HG02588 (cell line): ENCODE data around the gene PTPN9.
"Not testable (repeated sequence)": the region's sequence is repeated elsewhere in the genome, so short reads cannot be mapped to it uniquely, and the experiment has no call there.

Source experiments
- ATAC-seq: cut with Tn5 transposase; IDR thresholded peaks from one replicate; pipeline ENCODE4 v1.9.1; 2021; ENCODE audit warnings: mild to moderate bottlenecking, moderate library complexity; ENCODE audit not compliant: unreplicated experiment

PTPN9 gene

DNA sequence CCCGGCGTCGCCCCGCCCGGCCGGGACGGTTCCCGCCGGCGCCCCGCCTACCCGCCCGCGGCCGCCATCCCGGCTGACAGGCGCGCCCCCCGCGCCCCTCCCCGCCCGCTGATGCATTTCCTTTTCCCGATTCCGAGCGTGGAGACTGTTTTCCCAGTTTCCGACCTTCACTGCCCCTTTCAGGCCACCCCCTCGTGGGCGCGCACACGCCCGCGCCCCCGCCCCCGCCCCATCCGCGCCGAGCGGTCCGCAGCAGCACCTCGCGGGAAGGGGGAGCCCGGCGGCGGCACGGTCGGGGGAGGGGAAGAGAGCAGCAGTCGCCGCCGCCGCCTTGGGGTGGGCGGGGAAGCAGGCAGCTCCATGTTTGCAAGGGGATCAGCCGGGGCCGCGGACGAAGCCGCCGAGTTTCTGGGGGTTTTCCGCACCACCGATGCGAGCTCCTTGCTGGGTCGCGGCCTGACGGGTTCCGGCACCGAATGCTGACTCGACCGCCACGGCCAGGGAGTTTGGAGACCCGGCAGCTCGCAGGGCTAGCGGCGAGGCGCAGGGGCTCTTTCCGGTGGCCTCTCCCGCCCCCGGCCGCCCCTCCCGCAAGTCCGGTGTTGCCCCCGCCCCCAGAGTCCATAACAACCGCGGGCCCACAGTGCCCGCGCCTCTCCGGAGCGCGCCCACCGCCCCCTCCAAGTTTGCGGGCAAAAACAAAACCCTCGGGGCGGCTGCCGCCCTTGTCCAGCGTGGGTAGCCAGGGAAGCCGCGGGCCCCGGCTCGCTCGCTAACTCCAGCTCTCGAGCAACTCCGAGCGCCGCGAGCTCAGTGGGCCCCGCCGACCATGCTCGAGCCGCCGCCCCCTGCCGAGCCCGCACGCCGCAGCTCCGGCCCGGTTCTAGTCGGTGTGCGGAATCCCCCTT lies 124.4 kb downstream of the PTPN9 start:
- no peak for ATAC-seq

- ATAC-seq: peak; percentile 29
Observed at GRCh38 chr15:75453703-75454470, 125.2 kb downstream of the PTPN9 start.

DNA sequence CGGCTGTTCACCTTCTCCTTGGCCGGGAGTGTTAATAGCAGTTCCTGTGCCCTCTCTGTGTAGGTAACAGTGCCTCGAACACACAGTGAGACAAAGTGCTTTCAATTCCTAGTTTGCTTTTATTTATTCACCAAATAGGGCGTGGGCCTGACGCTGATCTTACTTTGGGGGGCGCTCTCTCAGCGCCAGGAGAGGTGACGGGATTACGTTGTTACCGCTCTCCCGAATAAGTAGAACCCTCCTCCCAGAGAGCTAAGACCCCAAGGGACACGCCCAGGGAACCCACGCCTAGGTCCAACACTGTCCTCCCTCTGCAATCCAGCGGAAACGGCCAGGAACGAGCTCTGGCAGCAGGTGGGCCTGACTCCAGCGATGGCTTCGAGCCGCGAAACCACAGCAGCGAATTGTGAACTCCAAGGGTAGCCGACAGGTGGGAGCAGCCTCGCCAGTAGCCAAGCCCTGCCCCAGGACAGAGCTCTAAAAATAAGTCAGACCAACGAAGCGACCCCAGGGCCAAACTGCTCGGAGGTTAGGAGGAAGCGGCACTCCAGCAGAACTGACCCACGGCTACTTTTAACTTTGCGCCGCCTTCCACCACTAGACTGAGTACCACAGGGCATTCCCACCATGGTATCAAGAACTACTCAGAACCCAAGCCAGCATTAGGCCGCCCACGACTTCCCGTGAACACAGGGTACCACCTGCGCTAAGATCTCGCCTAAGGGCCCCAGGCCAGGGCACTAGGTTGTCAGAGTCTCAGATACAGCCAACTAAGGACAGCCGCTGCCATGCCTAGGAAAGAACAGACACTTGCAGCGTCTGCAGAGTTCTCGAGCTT lies 126.0 kb downstream of the PTPN9 start:
- ATAC-seq: no peak

GRCh38 chr15:75452364-75452864 lies 126.7 kb downstream of the PTPN9 start:
- no peak for ATAC-seq

DNA sequence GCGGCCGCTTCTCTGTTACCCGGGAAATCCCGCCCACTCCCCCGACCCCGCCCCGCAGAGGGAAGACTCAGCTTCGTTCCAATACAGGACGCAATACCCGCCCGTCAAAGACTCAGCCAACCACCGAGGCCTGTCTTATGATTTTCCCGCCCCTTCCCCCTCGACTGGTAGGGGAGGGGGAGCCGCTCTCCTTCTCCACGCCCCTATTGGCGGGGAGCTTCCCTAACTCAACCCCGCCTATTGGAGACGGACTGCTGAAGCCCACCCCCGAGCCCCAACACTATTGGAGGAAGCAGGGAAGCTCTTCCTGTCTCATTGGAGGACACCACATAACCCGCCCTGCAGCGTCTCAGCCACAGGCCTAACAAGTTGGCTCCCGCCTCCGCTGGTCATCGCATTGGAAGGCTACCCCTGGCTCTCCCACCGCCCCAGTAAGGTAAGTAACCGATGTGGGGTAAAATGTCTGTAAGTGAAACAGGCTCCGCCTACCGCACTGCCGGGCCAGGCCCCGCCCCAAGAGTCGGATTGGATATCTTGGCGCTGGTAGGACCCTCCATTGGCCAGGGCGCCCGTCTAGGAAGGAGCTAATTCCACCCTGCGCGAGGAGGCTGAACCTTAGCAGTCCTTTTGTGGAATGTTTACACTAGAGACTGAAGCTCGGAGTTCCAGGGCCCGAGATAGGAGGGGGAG lies 127.3 kb downstream of the PTPN9 start, which contains the start of gene SIN3A:
Gene SIN3A (minus strand): TSS at position 17 of the 690 bp plus-strand sequence. CDS start 21,315 bp downstream, outside the sequence.
- ATAC-seq: peak; percentile 42

DNA sequence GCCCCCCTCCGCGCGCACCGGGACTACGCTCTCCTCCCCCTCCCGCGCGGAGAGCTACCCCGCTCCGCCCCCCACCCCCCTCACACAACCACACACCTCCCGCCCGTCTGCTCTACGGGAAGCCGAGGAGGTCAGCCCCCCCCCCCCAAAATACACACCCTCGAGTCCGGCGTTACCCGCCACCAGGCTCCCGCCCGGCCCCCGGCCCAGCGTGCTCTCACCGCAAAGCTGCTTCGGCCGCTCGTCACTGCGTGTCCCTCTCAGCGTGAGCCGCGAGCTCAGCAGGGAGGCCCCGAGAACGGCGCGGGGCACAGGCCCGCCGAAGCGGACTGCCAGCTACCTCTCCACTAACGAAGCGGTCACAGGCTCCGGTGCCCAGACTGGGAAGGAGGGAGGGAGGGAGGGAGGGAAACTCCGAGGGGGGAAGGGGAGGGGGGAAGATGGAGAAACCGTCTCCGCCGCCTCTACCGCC lies 127.9 kb downstream of the PTPN9 start:
- no peak for ATAC-seq

- ATAC-seq: peak; percentile 22
Observed at GRCh38 chr15:75450307-75451201, 128.6 kb downstream of the PTPN9 start.

GRCh38 chr15:75449585-75450306 lies 129.4 kb downstream of the PTPN9 start:
- no peak for ATAC-seq

GRCh38 chr15:75448171-75448570 lies 130.9 kb downstream of the PTPN9 start:
- not testable (repeated sequence) for ATAC-seq

GRCh38 chr15:75446151-75446550 lies 133.0 kb downstream of the PTPN9 start:
- ATAC-seq: no peak

GRCh38 chr15:75445324-75445723 lies 133.8 kb downstream of the PTPN9 start:
- not testable (repeated sequence) for ATAC-seq

DNA sequence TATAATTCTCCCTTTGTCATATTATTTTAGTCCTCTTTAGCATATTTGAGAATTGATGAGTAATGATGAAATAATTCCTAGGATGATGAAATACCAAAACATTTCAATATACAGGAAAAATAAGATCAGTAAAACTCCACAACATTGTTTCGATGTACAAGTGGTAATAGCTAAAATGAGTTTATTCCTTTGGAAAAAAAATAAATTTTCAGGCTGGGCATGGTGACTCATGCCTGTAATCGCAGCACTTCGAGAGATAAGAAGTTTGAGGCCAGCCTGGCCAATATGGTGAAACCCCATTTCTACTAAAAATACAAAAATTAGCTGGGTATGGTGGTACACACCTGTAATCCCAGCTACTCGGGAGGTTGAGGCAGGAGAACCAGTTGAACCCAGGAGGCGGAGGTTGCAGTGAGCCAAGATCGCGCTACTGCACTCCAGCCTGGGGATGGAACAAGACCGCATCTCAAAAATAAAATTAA lies 135.1 kb downstream of the PTPN9 start:
- ATAC-seq: not testable (repeated sequence)

GRCh38 chr15:75437721-75438120 lies 141.4 kb downstream of the PTPN9 start:
- no peak for ATAC-seq

GRCh38 chr15:75436881-75437280 lies 142.2 kb downstream of the PTPN9 start:
- ATAC-seq: no peak

GRCh38 chr15:75431682-75432081 lies 147.4 kb downstream of the PTPN9 start:
- no peak for ATAC-seq

DNA sequence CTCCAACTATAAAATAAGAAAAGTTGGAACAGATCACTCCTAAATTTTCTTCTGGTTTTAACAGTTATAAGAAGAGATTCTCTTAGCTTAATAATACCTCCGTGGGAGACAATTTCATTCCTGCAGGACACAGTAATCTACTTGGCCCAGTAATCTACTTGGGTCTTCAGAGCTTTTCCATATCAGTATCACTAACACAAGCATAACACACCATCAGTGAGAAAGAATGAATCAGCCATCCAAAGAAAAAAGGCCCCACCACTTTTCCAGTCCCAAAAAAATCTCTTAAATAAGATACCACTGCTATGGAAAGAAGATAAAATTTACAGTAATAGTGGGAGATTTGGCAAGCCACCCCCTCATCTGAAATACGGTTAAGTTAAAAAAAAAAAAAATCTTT lies 147.8 kb downstream of the PTPN9 start:
- ATAC-seq: no peak

DNA sequence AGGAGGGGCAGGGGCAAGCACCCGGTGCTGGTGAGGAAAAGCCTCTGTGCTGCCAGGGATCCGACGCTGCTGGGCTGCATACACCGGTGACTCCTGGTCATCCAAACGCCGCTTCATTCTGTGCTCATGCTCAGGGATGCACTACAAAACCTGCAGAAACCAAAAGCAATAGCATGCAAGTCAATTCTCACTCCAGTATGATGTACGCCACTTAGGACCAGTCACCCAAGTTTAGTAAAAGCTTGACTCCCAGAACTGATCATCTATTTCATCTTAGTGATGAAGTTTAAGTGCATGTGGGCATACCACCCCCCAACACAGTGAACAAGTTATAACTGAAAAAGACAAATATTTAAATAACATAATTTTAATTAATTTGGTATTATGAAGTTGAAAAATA lies 148.9 kb downstream of the PTPN9 start:
- ATAC-seq: no peak

DNA sequence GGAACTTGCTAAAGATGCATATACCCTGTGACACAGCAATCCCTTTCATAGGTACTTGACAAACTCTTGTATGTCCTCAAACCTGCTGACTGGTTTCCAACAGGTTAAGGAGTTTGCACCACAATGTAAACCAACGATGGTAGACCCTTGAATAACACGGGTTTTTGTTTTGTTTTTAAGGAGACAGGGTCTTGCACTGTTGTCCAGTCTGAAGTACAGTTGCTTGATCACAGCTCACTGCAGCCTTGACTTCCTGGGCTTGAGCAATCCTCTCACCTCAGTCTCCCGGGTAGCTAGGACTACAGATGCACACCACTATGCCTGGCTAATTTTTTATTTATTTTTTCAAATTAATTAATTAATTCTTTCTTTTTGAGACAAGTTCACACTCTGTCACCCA lies 151.0 kb downstream of the PTPN9 start:
- no peak for ATAC-seq
